Measurements from ENCODE around the gene RGS12. TPM values are rescaled to one million over a fixed set of nuclear protein-coding genes. Genes with fewer than 3 reads are reported as not detected.

RGS12 gene, protein sequence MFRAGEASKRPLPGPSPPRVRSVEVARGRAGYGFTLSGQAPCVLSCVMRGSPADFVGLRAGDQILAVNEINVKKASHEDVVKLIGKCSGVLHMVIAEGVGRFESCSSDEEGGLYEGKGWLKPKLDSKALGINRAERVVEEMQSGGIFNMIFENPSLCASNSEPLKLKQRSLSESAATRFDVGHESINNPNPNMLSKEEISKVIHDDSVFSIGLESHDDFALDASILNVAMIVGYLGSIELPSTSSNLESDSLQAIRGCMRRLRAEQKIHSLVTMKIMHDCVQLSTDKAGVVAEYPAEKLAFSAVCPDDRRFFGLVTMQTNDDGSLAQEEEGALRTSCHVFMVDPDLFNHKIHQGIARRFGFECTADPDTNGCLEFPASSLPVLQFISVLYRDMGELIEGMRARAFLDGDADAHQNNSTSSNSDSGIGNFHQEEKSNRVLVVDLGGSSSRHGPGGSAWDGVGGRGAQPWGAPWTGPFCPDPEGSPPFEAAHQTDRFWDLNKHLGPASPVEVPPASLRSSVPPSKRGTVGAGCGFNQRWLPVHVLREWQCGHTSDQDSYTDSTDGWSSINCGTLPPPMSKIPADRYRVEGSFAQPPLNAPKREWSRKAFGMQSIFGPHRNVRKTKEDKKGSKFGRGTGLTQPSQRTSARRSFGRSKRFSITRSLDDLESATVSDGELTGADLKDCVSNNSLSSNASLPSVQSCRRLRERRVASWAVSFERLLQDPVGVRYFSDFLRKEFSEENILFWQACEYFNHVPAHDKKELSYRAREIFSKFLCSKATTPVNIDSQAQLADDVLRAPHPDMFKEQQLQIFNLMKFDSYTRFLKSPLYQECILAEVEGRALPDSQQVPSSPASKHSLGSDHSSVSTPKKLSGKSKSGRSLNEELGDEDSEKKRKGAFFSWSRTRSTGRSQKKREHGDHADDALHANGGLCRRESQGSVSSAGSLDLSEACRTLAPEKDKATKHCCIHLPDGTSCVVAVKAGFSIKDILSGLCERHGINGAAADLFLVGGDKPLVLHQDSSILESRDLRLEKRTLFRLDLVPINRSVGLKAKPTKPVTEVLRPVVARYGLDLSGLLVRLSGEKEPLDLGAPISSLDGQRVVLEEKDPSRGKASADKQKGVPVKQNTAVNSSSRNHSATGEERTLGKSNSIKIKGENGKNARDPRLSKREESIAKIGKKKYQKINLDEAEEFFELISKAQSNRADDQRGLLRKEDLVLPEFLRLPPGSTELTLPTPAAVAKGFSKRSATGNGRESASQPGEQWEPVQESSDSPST (N-terminal part only)
- total RNA-seq (ENCODE audit: insufficient read depth, low replicate concordance), result 29.6 TPM

DNA sequence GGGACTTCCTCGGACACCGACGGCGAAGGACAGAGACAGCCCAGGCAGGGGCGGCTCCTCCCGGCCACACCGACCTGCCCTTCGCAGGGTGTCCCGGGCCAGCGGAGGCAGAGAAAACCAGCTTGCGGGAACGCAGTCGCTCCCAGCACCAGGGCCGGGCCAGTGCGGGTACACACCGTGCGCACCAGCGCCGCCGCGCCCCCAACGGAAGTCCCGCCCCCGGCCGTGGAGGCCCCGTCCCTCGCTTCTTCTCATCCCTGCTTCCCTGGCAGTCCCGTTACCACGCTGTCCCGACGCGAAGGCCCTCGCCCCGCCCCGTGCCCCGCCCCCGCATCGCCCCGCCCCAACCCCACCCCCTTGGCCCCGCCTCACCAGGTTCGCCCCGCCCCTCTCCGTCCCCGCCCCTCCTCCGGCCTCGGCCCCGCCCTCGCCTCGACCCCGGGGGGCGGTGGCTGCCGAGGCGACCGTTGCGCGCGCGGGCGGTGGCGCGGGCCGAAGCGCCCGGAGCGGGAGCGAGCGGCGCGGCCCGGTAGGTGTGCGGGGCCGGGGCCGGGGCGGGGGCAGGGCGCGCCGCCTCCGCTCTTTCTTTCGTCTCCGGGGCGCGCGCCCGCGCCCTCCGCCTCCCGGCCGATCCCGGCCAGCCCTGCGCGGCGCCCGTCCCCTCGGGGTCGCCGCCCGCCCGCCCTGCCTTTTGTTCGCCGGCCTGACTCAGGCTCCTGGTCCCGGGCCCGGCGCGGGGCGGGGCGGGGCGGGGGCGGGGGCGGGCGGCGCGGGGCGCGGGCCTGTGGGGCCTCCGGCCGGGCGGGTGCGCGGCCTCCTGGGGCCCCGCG lies at the start of gene RGS12:
RGS12 (plus strand) TSS at position 451 of the 830 bp plus-strand sequence. CDS start 23,150 bp downstream, outside the sequence.
- DNase-seq (ENCODE audit: low spot score), result peak; percentile 95

- no peak for DNase-seq (ENCODE audit: low spot score)
Observed at GRCh38 chr4:3243136-3243780, 49.6 kb upstream of the RGS12 start.

GRCh38 chr4:3244002-3244401 lies 48.8 kb upstream of the RGS12 start:
- DNase-seq (ENCODE audit: low spot score), result no peak

DNA sequence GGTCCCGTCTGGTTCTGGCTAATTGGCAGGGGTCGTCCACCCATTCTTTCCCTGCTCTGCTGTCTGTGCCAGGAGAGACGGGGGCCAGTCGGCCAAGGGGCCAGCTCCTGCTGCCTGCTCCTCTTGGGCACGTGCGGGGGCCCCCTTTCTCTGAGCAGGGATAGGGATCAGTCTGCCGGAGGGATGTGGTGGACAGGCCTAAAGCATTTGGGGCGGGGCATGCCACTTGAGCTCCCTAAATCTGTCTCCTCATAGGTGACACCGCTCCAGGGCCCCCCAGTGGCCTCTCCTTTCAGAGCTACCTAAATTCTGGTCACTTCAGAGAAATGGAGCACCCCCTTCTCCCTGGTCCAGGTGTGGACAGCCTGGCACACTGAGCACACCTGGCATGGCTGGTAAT lies 48.1 kb upstream of the RGS12 start:
- no peak for DNase-seq (ENCODE audit: low spot score)

DNA sequence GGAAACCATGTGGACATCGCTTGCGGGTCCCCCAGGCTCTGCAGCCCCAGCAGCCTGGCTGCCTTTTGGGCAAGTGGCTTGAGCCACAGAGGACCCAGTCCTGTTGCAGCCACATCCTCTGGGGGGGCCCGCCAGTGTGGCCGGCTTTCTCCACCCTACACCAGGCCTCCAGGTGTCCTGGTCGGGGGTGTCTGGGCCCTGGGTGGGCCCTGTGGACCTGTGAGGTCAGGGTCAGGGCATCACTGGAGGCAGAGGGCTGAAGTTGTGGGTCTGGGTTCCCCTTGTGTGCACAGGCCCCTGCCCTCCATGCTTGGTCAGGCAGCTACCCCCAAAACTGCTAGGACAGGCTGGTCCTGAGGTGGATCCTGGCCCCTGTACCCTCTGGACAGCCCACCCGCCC lies 47.1 kb upstream of the RGS12 start:
- DNase-seq (ENCODE audit: low spot score), result no peak

GRCh38 chr4:3246458-3247398 lies 46.1 kb upstream of the RGS12 start:
- DNase-seq (ENCODE audit: low spot score), result no peak

- no peak for DNase-seq (ENCODE audit: low spot score)
Observed at GRCh38 chr4:3247399-3248177, 45.2 kb upstream of the RGS12 start.

DNA sequence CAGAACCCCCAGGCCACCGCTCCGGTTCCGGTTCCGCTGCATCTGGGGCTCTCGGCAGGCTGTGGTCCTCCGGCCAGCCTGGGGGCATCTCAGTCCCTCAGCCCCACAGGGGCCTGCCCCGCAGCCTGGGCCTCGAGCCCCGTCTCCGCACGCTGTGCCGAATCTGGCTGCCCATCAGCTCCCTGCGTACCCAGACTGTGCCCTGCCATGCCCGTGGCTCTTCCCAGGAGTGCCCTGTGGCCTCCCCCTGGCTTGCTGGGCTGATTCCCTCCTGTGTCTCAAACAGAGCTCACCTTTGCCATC lies 44.7 kb upstream of the RGS12 start:
- no peak for DNase-seq (ENCODE audit: low spot score)

GRCh38 chr4:3248811-3249661 lies 43.8 kb upstream of the RGS12 start, which contains the start of gene MSANTD1:
Gene MSANTD1, plus strand, starts transcription at chr4:3249159. Its CDS starts 64 bp downstream, at chr4:3249223.
- peak; percentile 79 for DNase-seq (ENCODE audit: low spot score)

- no peak for DNase-seq (ENCODE audit: low spot score)
Observed at GRCh38 chr4:3249711-3250437, 42.9 kb upstream of the RGS12 start.

DNA sequence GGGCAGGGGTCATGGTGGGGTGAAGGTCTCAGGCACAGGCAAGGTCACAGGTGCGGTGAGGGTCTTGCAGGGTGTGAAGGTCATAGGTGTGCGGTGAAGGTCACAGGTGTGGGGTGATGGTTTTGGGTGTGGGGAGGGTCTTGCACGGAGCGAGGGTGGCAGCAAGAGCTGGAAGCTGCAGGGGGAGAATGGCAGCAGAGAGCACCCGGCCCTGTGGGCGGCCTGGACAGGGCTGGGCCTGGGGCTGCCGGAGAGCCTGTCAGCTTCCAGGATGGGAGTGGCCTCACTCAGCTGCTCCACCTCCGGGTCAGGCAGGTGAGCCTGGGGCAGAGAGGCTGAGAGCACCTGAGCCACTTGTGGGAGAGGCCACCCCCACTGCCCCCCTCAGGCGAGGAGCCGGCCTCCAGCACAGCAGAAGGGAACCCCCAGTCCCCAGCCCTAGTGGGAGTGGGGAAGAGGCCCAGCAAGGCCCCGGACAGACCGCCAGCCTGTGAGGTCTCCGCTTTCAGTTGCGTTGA lies 42.3 kb upstream of the RGS12 start:
- peak; percentile 10 for DNase-seq (ENCODE audit: low spot score)

DNA sequence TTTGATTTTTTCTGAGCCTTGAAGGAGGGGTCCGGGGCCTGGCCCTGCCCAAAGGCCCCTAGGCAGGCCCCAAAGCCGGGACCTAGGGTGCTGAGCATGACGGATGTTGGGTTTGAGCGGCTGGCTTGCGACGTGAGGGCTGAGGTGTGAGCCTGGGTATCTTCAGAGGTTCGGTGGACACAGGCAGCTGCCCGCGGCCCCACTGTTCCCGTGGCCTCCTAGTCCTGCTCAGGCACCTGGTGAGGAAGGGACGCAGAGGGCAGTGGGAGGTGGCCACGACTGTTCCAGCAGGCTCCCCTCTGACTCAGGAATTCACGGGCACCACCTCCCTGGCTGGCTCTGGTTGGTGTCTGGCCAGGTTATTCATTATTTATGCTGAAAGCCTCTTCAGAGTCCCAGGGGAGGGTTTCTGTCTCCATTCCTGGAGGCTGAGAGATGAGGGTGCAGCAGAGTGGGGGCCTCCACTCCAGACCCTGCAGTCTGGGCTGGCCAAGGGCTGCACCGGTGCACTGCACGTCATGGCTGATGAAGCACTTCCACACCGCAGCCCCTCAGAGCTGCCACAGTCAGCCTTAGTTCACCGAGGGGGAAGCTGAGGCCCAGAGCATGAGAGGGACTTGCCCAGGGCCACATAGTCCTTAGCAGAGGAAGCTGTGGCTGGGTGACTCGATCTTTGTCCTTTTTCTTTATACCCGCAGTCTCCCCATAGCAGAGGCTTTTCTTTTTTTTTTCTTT lies 41.7 kb upstream of the RGS12 start:
- peak; percentile 8 for DNase-seq (ENCODE audit: low spot score)

DNA sequence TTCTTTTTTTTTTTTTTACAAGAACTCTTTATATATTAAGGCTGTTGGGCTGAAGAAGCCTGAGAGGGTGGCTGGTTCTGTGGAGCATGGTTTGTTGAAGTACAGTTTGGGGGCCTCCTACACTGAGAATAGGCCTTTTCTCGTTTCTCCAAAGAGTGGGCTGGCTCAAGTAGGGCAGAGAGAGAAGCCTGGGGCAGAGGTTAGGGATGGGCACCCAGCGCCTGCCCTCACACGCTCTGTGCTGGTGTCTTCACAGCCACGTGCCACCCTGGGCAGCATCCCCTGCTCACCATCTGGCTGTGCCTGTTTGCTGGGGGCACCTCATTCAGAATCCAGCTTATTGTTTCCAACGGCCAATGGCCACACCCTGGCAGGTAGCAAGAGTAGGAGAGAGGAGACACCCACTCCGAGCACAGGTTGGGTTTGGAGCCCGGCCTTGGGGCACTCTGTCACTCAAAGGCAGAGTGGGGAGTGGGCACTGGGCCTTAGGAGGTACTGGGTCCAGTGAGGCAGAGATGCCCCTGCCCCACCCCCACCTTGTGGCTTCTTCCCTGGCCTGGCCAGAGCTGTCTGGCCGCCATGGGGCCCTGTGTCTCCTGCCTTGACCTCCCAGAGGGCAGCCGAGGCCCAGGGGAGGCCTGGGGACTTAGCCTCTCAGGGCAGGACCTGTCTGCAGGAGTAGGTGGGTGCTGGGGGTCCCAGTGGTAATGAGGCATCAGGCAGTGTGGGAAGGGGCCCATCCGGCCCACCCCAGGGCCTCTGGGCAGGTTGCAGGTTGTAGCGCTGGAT lies 40.9 kb upstream of the RGS12 start:
- DNase-seq (ENCODE audit: low spot score), result no peak

DNA sequence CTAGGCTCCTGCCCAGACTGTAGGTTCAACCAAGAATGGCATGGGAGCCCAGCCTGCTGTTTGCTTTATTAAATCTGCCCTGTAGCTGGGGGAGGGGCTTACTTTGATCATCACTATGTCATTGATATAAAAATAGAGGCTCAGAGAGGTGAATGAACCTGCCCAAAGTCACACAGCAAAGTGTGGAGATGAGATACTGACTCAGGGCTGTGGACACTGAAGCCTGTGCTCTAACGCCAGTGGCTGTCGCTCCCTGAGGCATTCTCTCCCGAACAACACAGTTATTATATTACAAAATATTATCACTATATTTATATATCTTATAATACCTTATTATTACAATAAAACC lies 40.4 kb upstream of the RGS12 start:
- no peak for DNase-seq (ENCODE audit: low spot score)

Measured in umbilical cord (tissue), 2 donors.